ENCODE measurements around the gene SAG.

SAG gene

GRCh38 chr2:233307565-233307964, at the start of gene SAG:
Gene SAG, plus strand, starts transcription at chr2:233307816. Its CDS starts 1,374 bp downstream, at chr2:233309190.
- DNase-seq, result no peak

- DNase-seq, result no peak
These were observed 49.4 kb upstream of the SAG start for GRCh38 chr2:233258211-233258610.

- no peak for DNase-seq
These were observed 47.9 kb upstream of the SAG start for GRCh38 chr2:233259730-233260129.

DNA sequence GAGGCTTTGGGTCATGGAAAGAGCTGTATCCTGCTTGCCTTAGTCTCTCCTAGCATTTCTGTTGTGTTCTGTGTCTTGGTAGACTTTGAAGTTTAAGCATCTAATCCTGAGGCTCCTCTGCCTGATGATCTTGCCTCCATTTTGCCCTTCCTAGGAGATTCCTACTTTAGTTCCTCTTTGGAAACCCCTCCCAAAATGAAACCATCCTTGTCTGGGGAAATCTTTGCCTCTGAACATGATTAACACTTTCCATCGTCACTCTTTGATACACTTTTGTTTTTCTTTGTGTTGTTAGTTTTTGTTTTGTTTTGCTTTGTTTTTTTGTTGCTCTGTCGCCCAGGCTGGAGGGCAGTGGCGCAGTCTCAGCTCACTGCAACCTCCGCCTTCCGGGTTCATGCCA, 47.0 kb upstream of the SAG start:
- no peak for DNase-seq

- DNase-seq, result no peak
These were observed 45.6 kb upstream of the SAG start for GRCh38 chr2:233261819-233262555.

- no peak for DNase-seq
These were observed 45.1 kb upstream of the SAG start for GRCh38 chr2:233262562-233262961.

DNA sequence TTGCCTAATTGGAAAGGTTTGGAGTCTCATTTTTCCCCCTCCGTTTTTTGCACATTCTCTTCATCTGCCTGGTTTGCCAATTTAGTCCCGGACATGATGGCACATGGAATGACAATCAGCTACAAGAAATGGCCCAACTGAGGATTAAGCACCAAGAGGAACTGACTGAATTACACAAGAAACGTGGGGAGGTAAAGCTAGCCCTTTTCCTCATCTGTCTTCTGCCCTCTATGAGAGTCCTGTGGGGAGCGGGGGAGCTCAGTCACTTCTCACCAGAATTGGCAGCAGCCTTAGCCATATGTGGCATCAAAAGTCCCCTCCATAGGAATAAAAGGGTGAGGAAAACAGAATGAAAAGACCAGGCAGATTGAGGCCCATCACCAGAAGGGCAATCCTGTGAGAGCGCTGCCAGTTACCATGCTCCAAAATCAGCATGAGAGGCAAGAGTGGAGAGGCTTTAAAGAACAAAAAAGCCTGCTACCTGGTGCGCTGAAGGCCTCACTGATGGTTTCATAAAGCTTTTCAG, 44.5 kb upstream of the SAG start:
- DNase-seq, result no peak

- DNase-seq, result no peak
These were observed 42.9 kb upstream of the SAG start for GRCh38 chr2:233264667-233265066.

DNA sequence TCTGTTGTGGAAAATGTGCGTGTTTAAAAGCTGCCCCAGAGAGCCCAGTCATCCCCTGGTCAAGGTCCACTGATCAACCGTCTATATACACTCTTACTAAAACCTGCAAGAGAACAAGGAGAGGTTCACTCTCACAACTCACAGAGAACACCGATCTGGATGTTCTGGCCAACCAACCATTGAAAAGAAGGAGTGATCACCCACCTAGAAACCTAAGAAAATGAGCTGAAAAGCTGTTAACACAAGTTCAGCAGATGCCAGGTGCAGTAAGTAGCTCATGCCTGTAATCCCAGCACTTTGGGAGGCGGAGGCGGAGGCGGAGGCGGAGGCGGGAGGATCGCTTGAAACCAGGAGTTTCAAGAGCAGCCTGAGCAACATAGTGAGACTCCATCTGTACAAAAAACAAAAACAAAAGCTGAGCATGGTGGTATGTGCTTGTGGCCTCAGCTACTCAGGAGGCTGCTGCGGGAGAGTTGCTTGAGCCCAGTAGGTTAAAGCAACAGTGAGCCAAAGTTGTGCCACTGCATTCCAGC, 41.7 kb upstream of the SAG start:
- DNase-seq, result no peak

- DNase-seq, result no peak
These were observed 41.1 kb upstream of the SAG start for GRCh38 chr2:233266481-233266880.

DNA sequence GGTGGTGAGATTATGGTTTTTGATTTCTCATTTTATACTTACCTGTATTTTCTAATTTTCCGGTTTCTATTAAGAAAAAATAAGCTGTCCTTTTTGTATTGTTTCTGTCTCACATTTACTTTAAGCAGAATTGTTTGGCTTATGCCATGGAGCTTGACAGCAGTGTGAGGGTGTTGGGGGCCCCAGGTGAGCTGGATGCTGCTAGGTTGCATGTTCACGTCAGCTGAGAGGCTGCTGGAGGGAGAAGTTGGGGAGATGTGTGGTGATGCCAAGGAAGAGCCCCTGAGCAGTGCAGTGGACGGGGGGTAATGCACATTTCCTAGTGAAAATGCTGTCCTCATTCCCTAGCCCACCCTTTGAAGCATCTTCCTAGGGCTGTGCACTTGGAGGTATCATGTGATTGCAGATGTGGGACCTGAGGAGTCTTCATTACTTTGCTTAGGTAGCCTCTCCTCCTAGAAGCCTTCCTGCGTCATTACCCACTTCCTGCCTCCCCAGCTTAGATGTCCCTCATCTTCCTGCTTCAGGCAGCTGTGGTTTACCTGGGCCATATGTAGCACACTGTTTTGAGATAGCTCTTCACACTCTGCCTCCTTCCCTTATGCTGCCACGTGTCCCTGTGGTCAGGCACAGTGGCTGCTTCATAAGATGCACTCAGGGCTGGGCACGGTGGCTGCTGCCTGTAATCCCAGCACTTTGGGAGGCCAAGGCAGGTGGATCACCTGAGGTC, 39.9 kb upstream of the SAG start:
- DNase-seq, result no peak

DNA sequence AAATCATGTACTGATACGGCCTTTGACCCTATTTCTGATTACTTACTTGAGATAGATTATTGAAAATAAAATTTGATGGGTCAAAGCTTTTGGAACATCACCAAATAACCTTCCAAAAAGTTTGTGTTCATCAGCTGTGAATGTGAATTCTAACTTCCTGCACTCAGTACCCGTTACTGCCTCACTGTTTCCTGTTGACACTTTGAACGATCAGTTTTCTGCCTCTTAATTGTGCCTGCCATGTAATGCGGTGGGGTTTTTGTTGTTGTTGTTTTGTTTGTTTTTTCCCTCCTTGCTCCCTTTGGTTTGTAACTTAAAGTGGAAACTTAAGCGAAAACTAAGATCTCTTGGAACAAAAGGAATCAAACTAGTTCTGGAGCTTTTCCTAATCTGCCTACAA, 37.2 kb upstream of the SAG start:
- no peak for DNase-seq

- DNase-seq, result no peak
These were observed 36.7 kb upstream of the SAG start for GRCh38 chr2:233270951-233271350.

- no peak for DNase-seq
These were observed 35.9 kb upstream of the SAG start for GRCh38 chr2:233271693-233272092.

- no peak for DNase-seq
These were observed 34.5 kb upstream of the SAG start for GRCh38 chr2:233273120-233273519.

DNA sequence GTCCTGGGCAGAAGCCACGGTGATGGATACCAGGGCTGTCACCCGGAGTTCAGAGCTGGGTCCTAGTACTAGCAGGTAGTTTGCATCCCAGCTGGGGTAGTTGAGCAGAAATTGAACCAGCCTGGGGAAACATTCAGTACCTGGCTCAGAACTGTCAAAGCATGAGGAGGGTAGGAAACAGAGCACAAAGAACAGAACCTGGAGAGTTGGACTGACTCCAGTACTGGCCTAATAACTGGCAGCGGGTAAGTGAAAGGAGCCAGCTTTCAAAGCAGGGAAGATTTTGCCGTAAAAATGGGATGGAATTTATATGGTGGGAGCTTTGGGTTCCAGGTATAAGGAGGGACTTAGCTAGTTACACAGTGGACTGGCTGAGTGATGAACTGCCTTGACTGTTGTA, 32.4 kb upstream of the SAG start:
- DNase-seq, result no peak

DNA sequence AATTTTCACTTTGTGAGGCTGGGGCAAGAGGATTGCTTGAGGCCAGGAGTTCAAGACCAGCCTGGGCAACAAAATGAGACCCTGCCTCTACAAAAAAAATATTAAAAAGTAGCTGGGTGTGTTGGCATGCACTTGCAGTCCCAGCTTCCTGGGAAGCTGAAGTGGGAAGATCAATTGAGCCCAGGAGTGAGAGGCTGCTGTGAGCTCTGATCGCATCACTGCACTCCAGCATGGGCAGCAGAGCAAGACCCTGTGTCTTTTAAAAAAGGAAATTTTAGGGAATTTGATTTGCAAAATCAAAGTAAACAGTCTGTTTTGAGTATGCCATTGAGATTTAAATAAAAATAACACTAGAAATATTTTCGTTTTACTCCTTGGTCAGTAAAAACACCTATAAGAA, 28.7 kb upstream of the SAG start:
- no peak for DNase-seq

DNA sequence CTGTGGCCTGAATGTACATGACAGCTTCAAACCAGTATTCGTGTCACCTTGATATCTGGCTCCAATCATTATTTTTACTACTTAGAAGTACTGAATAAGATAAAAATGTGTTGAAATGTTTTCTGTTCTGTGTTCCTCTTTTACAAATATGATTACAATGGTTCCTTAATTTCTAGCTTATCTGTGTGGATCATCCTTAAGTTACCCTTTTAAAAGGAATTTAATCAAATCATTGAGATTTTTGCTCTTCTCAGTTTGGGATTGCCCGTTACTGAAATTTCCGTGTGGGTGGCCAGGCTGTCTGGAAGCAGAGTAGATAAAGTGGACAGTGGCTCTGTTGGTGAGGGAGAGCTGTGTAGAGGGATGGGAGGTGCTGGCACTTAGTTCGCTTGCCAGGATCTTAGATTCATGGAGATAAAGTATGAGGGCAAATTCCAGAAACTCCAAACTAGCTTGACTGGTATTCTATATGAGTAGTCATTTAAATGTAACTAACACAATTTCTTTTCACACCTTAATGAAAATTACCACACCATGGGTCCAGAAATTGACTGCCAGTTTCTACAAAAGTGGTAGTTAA, 27.4 kb upstream of the SAG start:
- DNase-seq, result no peak

DNA sequence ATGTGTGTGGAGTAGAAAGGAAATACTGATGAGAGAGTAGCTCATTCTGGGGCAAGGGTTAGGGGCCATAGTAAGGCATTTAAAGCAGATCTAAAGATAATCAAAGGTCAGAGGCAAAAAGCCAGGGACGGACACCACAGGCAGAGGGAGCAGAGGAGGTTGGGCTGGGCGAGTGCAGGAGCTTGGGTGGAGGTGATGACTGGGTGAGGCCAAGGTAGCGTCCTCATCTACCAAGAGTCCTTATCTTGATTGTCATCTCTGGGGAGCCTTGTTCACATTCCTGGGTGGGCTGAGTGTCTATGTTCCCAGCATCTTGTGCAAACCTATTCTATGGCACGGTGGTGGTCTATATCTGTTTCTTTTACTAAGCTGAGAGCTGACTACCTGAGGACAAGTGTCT, 26.1 kb upstream of the SAG start:
- no peak for DNase-seq

GRCh38 chr2:233281992-233282603, 25.5 kb upstream of the SAG start:
- no peak for DNase-seq

GRCh38 chr2:233285921-233286320, 21.7 kb upstream of the SAG start:
- no peak for DNase-seq

GRCh38 chr2:233287871-233288270, 19.7 kb upstream of the SAG start:
- DNase-seq, result no peak

DNA sequence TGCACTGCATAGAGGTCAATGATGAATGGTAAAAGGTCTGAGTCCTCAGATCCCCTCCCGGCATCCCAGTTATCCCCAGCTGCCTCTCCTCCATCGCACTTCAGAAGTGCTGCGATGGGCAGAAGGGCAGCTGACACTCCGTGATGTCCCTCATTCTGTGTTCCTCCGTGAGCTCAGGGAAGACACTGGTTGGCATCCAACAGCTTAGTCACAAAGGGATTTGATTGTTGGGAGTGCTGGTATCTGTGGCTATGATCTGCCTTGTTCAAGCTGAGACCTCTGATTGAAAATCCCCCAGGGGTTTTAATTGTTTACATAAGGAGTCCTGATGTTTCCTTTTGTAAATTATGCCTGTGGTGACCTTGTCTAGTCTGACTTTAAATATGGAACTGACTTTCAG, 19.0 kb upstream of the SAG start:
- DNase-seq, result peak; percentile 6 to 41
